IPS DF 4.7 (cell line): ENCODE data around the gene TMEM89.

ENCODE experiments used
- DNase-seq: peaks from one replicate; pipeline ENCODE4 v3.0.0-alpha.2; 2013; ENCODE audit warnings: low spot score; ENCODE audit errors: extremely low read depth

Gene TMEM89, protein sequence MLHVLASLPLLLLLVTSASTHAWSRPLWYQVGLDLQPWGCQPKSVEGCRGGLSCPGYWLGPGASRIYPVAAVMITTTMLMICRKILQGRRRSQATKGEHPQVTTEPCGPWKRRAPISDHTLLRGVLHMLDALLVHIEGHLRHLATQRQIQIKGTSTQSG

DNA sequence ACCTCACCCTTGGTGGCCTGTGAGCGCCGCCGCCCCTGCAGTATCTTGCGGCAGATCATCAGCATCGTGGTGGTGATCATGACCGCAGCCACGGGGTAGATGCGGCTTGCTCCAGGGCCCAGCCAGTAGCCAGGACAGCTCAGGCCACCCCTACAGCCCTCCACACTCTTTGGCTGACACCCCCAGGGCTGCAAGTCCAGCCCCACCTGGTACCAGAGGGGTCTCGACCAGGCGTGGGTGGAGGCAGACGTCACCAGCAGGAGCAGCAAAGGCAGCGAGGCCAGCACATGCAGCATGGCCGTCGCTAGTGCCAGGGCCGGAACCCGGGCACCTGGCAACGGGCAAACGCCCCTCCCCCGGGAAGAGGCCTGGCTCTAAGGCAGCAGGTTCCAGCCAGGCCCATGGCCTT, at the start of gene TMEM89:
Gene TMEM89 (minus strand): TSS at position 309 of the 409 bp plus-strand sequence. CDS start 13 bp downstream, at position 296.
- DNase-seq: no peak

- DNase-seq: no peak
Observed at GRCh38 chr3:48664929-48665328, 43.4 kb upstream of the TMEM89 start.

DNA sequence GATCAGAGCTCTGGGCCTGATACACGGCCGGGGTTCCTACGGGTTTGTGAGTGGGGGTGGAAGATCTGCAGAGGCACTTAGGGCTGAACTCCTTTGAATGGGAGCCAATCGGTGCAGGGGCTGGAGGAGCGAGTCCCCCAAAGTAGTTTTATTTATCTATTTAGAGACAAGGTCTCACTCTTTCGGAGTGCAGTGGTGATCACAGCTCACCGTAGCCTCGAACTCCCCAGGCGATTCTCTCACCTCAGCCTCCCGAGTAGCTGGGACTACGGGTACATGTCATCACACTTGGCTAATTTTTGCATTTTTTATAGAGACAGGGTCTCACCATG, 42.7 kb upstream of the TMEM89 start:
- no peak for DNase-seq

DNA sequence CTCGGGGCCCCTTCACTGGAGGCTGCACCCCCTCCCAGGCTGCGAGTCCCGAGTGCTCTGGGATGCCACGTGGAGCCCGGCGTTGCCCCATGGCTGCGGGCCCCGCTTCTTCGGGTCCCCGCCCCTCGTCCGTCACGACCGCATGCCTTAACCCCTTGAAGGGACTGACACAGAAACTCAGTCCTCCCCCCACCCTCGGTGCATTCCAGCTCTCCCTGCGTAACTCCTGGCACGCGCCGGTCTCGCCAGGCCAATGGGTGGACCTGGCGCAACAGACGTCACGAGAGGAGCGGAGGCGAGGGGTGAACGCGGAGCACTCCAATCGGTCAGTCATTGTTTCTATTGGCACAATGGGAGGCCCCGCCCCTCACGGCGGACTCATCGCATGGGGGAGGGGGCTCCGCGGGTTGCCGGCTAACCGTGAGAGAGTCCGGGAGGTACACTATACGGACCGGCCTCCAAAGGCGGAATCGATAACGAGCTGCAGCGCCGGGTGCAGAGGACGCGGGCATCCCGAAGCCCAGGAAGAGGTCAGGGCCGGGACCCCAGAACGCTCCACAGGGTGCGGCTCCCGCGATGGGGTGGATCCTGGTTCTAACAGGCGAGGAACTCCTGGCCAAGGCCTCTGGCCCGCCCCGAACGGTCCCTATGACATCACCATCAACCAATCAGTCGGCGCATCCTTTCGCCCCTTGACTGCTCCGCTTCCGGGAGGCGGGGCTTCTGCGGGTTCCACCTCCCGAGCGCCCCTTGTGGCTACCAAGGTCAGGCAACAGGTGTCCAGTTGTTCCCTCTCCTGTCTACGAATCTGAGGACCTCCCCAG, 42.1 kb upstream of the TMEM89 start:
- peak; percentile 95 for DNase-seq

DNA sequence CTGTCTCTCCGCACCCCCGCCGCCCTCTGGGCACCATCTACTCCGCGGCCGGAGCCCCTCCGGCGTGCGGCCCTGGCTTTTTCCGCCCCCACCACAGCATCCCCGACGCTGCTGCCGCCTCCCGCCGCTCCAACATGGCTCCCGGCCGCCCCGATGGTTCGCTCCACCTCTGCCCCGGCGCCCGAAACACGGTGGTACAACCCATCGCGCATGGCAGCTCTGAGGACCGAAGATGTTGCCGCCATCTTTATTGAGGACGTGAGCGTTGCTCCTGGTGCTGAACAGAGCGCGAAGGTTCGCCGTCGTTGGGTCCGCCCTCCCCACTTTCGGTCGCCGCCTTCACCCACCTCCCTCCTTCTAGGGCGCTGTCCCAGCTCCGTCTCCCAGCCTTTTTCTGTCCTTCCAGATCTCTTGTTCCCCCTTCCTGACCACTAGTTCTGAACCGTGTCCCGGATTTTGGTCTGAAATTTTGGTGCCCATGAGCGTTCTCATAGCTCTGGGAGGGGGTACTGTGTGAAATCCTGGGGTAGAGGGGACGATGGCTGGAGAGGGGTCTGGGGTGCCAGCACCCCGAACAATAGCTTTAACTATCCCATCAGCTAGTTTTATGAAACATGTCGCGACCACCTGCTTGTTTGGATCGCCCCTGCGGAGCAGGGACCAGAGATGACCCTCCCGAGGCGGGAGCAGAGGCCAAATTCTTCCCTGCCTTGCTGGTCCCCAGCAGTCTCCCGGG, 41.4 kb upstream of the TMEM89 start, which contains the start of gene CELSR3:
Gene CELSR3 (minus strand): TSS at position 134 of the 736 bp plus-strand sequence. CDS start 252 bp downstream, outside the sequence.
- no peak for DNase-seq

- DNase-seq: no peak
Observed at GRCh38 chr3:48662145-48662752, 40.7 kb upstream of the TMEM89 start.

- DNase-seq: no peak
Observed at GRCh38 chr3:48661501-48662144, 40.1 kb upstream of the TMEM89 start.

GRCh38 chr3:48660800-48661400, 39.3 kb upstream of the TMEM89 start:
- no peak for DNase-seq

GRCh38 chr3:48656841-48657281, 35.3 kb upstream of the TMEM89 start:
- no peak for DNase-seq

DNA sequence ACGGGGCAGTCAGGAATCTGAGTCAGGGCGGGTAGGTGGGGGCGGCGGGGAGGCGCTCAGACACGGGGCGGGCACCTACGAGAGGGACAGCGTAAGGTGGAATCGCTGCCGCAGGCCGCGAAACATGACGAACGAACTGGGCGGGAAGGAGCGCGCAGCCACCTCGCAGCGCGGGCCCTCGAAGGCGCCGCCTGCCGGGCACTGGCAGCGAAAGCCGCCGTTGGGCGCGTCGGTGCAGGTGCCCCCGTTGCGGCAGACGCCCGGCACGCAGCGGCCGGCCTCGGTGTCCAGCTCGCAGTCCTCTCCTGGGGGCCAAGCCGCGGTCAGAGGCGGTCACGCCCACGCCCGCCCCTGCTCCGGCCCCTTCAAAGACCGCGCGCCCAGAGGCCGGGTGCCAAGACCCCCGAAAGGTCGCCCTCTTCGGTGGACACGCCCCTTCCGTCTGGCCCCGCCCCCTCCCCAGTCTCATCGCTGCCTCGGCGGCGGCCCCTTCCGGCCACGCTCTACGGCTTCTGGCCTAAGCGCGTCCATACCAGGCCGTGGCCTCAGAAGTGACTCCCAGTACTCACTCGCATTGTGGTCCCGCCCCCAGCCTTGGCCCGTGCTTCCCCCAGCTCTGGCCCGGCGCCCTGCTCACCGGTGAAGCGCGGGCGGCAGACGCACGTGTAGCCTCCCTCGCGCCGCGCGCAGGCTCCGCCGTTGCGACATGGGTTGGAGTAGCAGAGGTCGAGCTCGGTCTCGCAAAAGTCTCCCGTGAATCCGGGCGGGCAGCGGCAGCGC, 34.7 kb upstream of the TMEM89 start:
- DNase-seq: no peak

GRCh38 chr3:48655606-48656005, 34.0 kb upstream of the TMEM89 start:
- no peak for DNase-seq

DNA sequence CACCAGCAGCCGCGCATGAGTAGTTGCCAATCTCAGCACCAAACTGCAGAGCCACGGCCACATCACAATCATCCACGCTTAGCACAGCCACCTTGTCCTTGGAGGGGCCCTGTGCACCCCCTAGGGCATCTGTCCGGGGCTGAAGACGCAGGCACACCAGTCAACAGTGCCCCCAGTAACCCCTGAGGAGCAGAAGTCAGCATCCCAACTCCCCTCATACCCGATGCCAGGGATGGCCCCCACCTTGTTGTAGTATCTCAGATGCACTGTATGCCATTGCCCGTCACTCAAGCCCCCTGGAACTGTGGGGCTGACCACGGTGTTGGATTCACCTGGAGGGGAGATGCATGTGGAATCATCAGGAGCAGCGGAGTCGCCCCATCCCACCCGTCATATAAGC, 33.5 kb upstream of the TMEM89 start:
- DNase-seq: no peak

GRCh38 chr3:48652923-48653715, 31.6 kb upstream of the TMEM89 start:
- DNase-seq: no peak

DNA sequence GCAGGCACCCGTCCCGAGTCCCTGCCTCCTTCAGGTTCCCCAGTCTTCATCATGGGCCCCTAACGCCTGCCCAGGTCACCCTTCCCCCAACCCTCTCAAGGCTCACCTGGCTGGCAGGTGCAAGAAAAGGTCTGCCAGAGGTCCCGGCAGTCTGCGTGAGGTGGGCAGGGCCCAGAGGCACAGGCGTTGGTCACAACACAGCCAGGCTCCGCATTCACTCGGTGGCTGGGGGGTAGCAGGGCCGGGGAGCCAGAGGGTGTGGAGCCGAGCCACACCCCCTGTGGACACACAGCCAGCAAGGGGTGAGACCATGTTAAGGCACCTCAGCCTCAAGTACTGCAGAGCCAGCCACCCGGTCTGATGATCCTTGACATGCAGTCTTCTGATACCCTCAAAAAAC, 30.2 kb upstream of the TMEM89 start:
- DNase-seq: no peak

- no peak for DNase-seq
Observed at GRCh38 chr3:48650723-48651122, 29.2 kb upstream of the TMEM89 start.

- DNase-seq: no peak
Observed at GRCh38 chr3:48648188-48648850, 26.8 kb upstream of the TMEM89 start.

GRCh38 chr3:48647714-48648113, 26.1 kb upstream of the TMEM89 start:
- DNase-seq: no peak

DNA sequence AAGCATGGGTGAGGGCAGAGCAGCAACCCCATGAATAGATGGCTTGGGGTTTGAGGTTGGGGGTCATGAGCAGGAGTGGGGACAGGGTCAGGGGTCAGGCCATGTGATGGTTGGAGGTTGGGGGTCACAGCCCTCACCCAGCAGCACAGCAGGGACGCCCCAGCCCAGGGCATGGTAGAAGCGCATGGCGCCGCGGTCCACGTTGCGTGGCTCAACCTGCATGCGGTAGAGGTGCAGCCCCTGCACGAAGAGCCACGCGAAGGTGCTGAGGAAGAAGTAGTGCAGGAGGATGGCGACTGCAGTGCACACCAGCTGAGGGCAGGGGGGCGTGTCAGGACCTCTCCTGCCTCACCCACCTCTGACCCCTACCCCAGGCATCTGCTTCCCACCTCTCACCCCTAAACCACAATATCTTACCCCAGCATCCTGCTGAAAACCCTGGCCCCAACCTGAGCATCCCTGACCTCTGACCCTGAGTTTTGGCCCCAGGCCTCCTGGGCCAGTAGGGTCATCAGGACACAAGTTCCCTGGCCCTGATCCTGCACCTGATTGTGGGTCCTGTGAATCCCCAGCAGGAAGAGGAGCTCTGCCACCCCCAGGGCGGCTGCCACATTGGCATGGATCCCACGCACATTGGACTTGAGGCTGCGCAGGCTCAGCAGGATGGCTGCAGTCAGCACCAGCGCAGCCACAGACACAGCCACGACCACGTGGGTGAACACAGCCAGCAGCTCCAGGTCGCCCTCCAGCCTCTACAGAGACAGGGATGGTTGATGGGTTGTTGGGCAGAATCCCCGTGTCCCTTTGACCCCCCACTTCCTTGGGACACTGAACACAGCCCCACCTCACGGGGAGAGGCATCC, 23.6 kb upstream of the TMEM89 start:
- no peak for DNase-seq
